ENCODE results near the gene OS9.

The OS9 gene

GRCh38 chr12:57755454-57756372 lies 61.8 kb downstream of the OS9 start:
- Mint-ChIP-seq H3K4me3 (peak overlapping the region; percentile 84), H3K9me3 (no peaks in the 10 kb centered on the region), H3K36me3 (ENCODE audit: low read depth) (peaks cover 51% of the 10 kb centered on the region), H3K4me1 (ENCODE audit: low read depth) (peaks cover 61% of the 10 kb centered on the region), H3K27ac (peak overlapping the region; percentile 19), H3K27me3 (no peaks in the 10 kb centered on the region)
- DNase-seq, result peak; percentile 58

DNA sequence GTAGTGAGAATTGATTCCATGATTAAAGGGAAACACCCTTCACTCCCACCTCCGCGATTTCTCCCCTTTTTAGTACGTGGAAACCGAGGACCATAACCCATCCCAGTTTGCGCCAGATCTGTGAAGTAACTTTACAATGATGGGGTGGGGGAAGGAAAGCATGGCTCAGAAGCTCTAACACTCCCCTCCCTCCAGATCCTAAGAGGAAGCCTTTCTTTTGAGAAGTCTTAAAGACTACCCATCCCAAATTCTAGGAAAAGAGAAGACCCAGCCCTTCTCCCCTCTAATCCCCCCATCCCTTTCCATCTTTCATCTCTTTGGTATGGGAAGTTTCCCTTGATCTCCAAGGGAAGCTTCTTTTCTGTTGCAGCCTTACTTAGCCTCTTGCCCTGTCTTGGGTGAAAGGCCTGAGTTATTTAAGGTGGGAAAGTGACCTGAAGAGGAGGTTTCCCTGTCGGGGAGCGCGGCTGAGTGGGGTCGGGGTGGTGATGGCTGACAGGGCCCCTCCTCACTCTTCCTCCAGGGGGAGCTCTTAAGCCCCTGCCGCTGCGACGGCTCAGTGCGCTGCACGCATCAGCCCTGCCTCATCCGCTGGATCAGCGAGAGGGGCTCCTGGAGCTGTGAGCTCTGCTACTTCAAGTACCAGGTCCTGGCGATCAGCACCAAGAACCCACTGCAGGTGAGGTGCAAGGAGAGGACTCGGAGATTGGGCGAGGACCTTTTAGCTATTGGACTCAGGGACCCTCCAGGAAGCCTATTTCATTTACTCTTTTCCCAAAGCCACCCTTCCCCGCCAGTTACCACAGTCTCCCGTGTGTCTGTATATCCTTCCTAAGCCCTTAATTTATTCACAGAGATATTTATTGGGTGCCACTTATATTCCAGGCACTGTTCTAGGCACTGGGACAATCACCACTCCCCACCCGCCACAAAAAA lies 62.7 kb downstream of the OS9 start:
- H3K27ac Mint-ChIP-seq, result peak overlapping the region; percentile 86
- DNase-seq, result peak; percentile 81
- peaks cover 54% of the 10 kb centered on the region for H3K4me1 Mint-ChIP-seq (ENCODE audit: low read depth)

DNA sequence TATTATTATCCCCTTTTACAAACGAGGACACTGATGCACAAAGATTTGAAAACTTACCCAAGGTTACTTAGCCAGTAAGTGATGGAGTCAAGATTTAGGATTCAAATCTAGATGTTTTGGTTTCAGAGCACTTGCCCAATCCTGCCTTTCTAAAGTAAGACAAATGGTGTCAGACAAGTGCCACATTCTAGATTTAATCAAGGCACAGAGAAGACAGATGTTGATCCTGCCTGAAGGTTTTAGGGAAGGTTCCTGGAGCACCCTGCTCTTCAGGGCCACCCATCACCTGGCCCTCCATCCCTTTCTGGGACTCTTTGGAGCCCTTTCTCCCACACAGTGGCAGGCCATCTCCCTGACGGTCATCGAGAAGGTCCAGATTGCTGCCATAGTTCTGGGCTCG lies 63.8 kb downstream of the OS9 start:
- Mint-ChIP-seq H3K4me1 (ENCODE audit: low read depth) (peaks cover 52% of the 10 kb centered on the region), H3K36me3 (ENCODE audit: low read depth) (peaks cover 58% of the 10 kb centered on the region), H3K27ac (no peak overlapping the region), H3K9me3 (no peaks in the 10 kb centered on the region), H3K27me3 (no peaks in the 10 kb centered on the region), H3K4me3 (no peak overlapping the region)
- no peak for DNase-seq

More for the DNA sequence above, 62.7 kb downstream of the OS9 start:
- Mint-ChIP-seq H3K27me3 (no peaks in the 10 kb centered on the region), H3K36me3 (ENCODE audit: low read depth) (peaks cover 51% of the 10 kb centered on the region), H3K9me3 (no peaks in the 10 kb centered on the region), H3K4me3 (peak overlapping the region; percentile 84)

- Mint-ChIP-seq H3K9me3 (no peaks in the 10 kb centered on the region), H3K27me3 (peaks cover 3% of the 10 kb centered on the region), H3K27ac (no peak overlapping the region), H3K4me1 (ENCODE audit: low read depth) (peaks cover 53% of the 10 kb centered on the region), H3K4me3 (no peak overlapping the region), H3K36me3 (ENCODE audit: low read depth) (peaks cover 67% of the 10 kb centered on the region)
- DNase-seq, result no peak
These were observed 64.8 kb downstream of the OS9 start for GRCh38 chr12:57758552-57759359.

- H3K27ac Mint-ChIP-seq, result peak overlapping the region; percentile 66
- peak; percentile 47 for DNase-seq
- peaks cover 4% of the 10 kb centered on the region for H3K27me3 Mint-ChIP-seq
- peaks cover 52% of the 10 kb centered on the region for H3K4me1 Mint-ChIP-seq (ENCODE audit: low read depth)
- no peaks in the 10 kb centered on the region for H3K9me3 Mint-ChIP-seq
- H3K36me3 Mint-ChIP-seq (ENCODE audit: low read depth), result peaks cover 75% of the 10 kb centered on the region
- no peak overlapping the region for H3K4me3 Mint-ChIP-seq
These were observed 65.5 kb downstream of the OS9 start for GRCh38 chr12:57759360-57759980.

DNA sequence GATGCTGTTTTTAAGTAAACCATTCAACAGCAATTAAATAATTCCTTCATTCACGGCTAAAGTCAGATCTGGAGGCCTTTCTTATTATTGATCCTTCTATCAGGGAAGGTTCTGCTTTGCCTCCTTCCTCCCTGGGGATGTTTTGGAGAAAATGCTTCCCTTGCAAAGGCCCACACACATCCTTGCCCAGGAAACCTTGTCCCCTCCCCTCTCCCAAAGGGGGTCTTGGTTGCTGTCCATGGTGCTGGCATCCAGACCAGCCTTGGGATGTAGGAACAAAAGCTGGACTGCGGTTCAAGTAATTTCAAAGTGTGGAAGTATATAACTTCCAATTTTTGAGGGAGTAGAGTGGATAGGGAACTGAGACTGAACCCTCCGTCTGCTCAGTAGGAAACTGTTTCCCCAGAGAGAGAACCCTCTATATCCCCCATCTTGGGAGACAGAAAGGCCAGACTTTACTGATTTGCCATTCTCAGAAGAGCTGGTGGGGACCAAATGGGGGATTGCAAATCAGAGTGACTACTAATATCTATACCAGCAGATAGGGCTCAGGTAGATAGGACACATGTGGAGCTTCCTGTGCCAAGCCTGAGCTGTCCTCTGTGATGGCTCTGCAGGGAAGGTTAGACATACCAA lies 66.5 kb downstream of the OS9 start:
- H3K27me3 Mint-ChIP-seq, result peaks cover 4% of the 10 kb centered on the region
- no peak overlapping the region for H3K27ac Mint-ChIP-seq
- DNase-seq, result no peak
- no peak overlapping the region for H3K4me3 Mint-ChIP-seq
- peaks cover 56% of the 10 kb centered on the region for H3K4me1 Mint-ChIP-seq (ENCODE audit: low read depth)
- H3K9me3 Mint-ChIP-seq, result no peaks in the 10 kb centered on the region
- H3K36me3 Mint-ChIP-seq (ENCODE audit: low read depth), result peaks cover 83% of the 10 kb centered on the region

GRCh38 chr12:57761391-57761998 lies 67.6 kb downstream of the OS9 start:
- no peak overlapping the region for H3K4me3 Mint-ChIP-seq
- H3K27me3 Mint-ChIP-seq, result peaks cover 8% of the 10 kb centered on the region
- no peaks in the 10 kb centered on the region for H3K9me3 Mint-ChIP-seq
- peaks cover 83% of the 10 kb centered on the region for H3K36me3 Mint-ChIP-seq (ENCODE audit: low read depth)
- no peak for DNase-seq
- peaks cover 60% of the 10 kb centered on the region for H3K4me1 Mint-ChIP-seq (ENCODE audit: low read depth)
- no peak overlapping the region for H3K27ac Mint-ChIP-seq

- Mint-ChIP-seq H3K27me3 (peaks cover 13% of the 10 kb centered on the region), H3K4me3 (no peak overlapping the region), H3K36me3 (ENCODE audit: low read depth) (peaks cover 78% of the 10 kb centered on the region), H3K9me3 (no peaks in the 10 kb centered on the region), H3K4me1 (ENCODE audit: low read depth) (peaks cover 60% of the 10 kb centered on the region), H3K27ac (no peak overlapping the region)
- no peak for DNase-seq
These were observed 68.5 kb downstream of the OS9 start for GRCh38 chr12:57762463-57762862.

GRCh38 chr12:57763881-57764661 lies 70.1 kb downstream of the OS9 start:
- DNase-seq, result no peak
- peak overlapping the region; percentile 91 for H3K4me3 Mint-ChIP-seq
- no peaks in the 10 kb centered on the region for H3K9me3 Mint-ChIP-seq
- peaks cover 56% of the 10 kb centered on the region for H3K4me1 Mint-ChIP-seq (ENCODE audit: low read depth)
- H3K27ac Mint-ChIP-seq, result peak overlapping the region; percentile 63
- H3K27me3 Mint-ChIP-seq, result peaks cover 13% of the 10 kb centered on the region
- peaks cover 79% of the 10 kb centered on the region for H3K36me3 Mint-ChIP-seq (ENCODE audit: low read depth)

- H3K36me3 Mint-ChIP-seq (ENCODE audit: low read depth), result peaks cover 79% of the 10 kb centered on the region
- no peaks in the 10 kb centered on the region for H3K9me3 Mint-ChIP-seq
- H3K27ac Mint-ChIP-seq, result peak overlapping the region; percentile 63
- DNase-seq, result no peak
- H3K4me3 Mint-ChIP-seq, result peak overlapping the region; percentile 91
- peaks cover 50% of the 10 kb centered on the region for H3K4me1 Mint-ChIP-seq (ENCODE audit: low read depth)
- H3K27me3 Mint-ChIP-seq, result peaks cover 13% of the 10 kb centered on the region
These were observed 70.7 kb downstream of the OS9 start for GRCh38 chr12:57764662-57765002.

DNA sequence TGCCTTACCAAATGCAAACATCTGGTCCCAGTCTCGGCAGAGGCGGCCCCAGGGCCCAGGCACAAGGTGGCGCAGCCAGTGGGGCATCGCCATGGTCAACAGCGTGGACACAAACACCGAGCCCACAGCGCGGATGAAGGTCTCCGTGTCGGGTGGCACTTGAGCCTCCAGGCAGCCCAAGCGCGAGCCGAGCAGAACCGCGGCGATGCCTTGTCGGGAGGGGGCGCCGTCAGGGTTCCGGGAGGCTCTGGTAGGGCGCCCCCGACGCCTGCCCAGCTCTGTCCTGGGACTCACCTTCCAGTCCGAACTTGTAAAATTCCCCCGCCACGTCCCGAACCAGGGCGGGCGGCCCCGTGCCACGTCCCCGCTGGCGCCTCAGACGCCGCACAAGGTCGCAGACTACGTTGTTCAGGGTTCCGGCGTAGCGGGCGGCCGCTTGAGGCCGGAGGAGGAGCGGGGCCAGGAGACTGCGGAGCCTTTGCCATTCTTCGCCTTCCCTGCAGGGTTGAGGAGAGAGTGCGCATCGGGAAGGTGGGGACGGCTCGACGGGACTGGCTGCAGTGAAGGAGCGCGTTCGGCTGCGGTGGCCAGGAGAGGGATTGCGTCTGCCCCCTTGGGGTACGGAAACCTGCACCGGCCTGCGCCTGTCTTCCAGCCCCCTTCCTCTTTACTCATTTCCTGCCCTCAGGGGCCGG lies 71.2 kb downstream of the OS9 start:
- peak; percentile 79 for DNase-seq
- H3K36me3 Mint-ChIP-seq (ENCODE audit: low read depth), result peaks cover 79% of the 10 kb centered on the region

More for the DNA sequence above, 71.2 kb downstream of the OS9 start:
- H3K27ac Mint-ChIP-seq, result peak overlapping the region; percentile 63
- H3K9me3 Mint-ChIP-seq, result no peaks in the 10 kb centered on the region
- H3K27me3 Mint-ChIP-seq, result peaks cover 13% of the 10 kb centered on the region
- peaks cover 50% of the 10 kb centered on the region for H3K4me1 Mint-ChIP-seq (ENCODE audit: low read depth)
- H3K4me3 Mint-ChIP-seq, result peak overlapping the region; percentile 91

Measured in activated T-cell treated with anti-CD3 and anti-CD28 coated beads, Interleukin-2, amount 50 U/mL, for 24 hours (primary cell).